ENCODE data around the gene BCAS3. TPM values are rescaled to one million over a fixed set of nuclear protein-coding genes. Genes with fewer than 3 reads are reported as not detected.

The BCAS3 gene
- total RNA-seq, 2 experiments from 2014 or later: 13.4 to 14.5 TPM

- BruUV-seq (replicated peaks): no TSS peak
- Histone ChIP-seq H2AFZ (ENCODE audit: low read length) (no peak overlapping the region), H3K4me3 (ENCODE audit: low read depth, low read length, poor library complexity, severe bottlenecking) (no peak overlapping the region), H3K4me2 (ENCODE audit: low read length) (no peak overlapping the region), H4K20me1 (ENCODE audit: insufficient read depth, low read length) (no peaks in the 10 kb centered on the region), H3K9me3 (ENCODE audit: low read length) (no peaks in the 10 kb centered on the region), H3K9me2 (ENCODE audit: insufficient read depth, low read length) (no peaks in the 10 kb centered on the region), H3K4me1 (ENCODE audit: insufficient read depth, low read length, poor library complexity, severe bottlenecking) (no peaks in the 10 kb centered on the region), H3K27ac (ENCODE audit: low read depth, low read length, poor library complexity, severe bottlenecking) (no peak overlapping the region), H3K36me3 (ENCODE audit: insufficient read depth, low read length) (no peaks in the 10 kb centered on the region), H3K79me2 (ENCODE audit: insufficient read depth, low read depth, low read length) (no peaks in the 10 kb centered on the region)
- ChIA-PET CTCF (ENCODE audit: unreplicated experiment) (no interaction called here), POLR2A (no interaction called here)
- TF ChIP-seq EZH2phosphoT487 (IDR thresholded peaks at IDR 0.05; ENCODE audit: borderline replicate concordance, low read depth, low read length): no peak
- intact Hi-C loops (cut with micrococcal nuclease; ENCODE audit: unreplicated experiment): no loop called here
- no peak for DNase-seq (ENCODE audit: low spot score)
These were observed 699.5 kb downstream of the BCAS3 start for GRCh38 chr17:61376931-61377838.

DNA sequence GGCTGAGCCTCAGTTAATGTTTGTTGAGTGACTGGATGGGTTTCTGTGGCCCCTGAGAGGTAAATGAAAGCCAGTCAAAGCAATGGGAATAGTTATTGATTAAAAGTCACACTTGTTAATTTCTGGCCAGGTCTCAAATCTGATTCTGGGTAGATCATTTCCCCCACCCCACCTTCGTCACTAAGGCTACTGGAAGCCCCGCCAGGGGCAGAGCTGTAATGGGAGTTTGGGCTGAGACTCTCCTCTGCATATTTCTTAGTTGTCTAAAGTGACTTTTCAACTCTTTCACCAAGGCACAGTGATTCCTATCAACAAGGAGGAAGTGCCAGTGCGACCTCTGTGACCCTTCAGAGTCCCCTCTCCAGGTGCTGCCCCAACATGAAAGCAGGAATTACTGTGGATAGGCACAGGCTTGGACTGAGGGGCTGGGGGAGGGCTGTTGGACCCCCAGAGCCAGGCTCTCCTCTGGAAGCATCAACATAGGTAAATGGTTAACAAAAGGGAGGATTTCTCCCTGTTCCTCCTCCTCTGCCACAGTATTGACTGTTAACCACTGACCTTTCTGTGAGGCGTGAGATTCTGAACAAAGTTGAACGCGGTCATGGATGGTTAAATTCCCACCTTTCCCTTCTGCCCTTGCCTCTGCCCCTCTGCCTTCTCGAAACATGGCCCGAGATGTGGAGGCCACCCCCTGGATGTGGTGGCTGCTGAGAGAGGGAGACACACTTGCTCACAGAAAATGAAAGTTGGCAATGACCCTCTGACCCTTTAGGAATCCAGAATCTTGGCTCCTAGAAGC lies 701.2 kb downstream of the BCAS3 start:
- ChIA-PET CTCF (ENCODE audit: unreplicated experiment) (no interaction called here), POLR2A (interaction anchor here (0.6 kb wide), 1 partner anchor 654 kb away, joined by 4 read pairs; no protein-coding TSS in a partner anchor)
- no peak overlapping the region for H2AFZ ChIP-seq (ENCODE audit: low read length)
- H4K20me1 ChIP-seq (ENCODE audit: insufficient read depth, low read length): no peaks in the 10 kb centered on the region
- no peaks in the 10 kb centered on the region for H3K9me3 ChIP-seq (ENCODE audit: low read length)
- no peak overlapping the region for H3K4me2 ChIP-seq (ENCODE audit: low read length)
- no peak for TF ChIP-seq CTCF (conservative IDR thresholded peaks at IDR 0.05; ENCODE audit: low read length)
- no peak for TF ChIP-seq EZH2phosphoT487 (IDR thresholded peaks at IDR 0.05; ENCODE audit: borderline replicate concordance, low read depth, low read length)
- no peak overlapping the region for H3K4me3 ChIP-seq (ENCODE audit: low read depth, low read length, poor library complexity, severe bottlenecking)
- no peaks in the 10 kb centered on the region for H3K4me1 ChIP-seq (ENCODE audit: insufficient read depth, low read length, poor library complexity, severe bottlenecking)
- DNase-seq (ENCODE audit: low spot score): no peak
- H3K27ac ChIP-seq (ENCODE audit: low read depth, low read length, poor library complexity, severe bottlenecking): no peak overlapping the region
- no peaks in the 10 kb centered on the region for H3K36me3 ChIP-seq (ENCODE audit: insufficient read depth, low read length)
- no TSS peak for BruUV-seq (replicated peaks)
- intact Hi-C loops (cut with micrococcal nuclease; ENCODE audit: unreplicated experiment): no loop called here
- H3K79me2 ChIP-seq (ENCODE audit: insufficient read depth, low read depth, low read length): no peaks in the 10 kb centered on the region
- no peaks in the 10 kb centered on the region for H3K9me2 ChIP-seq (ENCODE audit: insufficient read depth, low read length)

GRCh38 chr17:61379457-61380216 lies 702.0 kb downstream of the BCAS3 start:
- no peaks in the 10 kb centered on the region for H3K9me2 ChIP-seq (ENCODE audit: insufficient read depth, low read length)
- H3K27ac ChIP-seq (ENCODE audit: low read depth, low read length, poor library complexity, severe bottlenecking): no peak overlapping the region
- DNase-seq (ENCODE audit: low spot score): no peak
- H3K9me3 ChIP-seq (ENCODE audit: low read length): no peaks in the 10 kb centered on the region
- no peak overlapping the region for H3K4me2 ChIP-seq (ENCODE audit: low read length)
- POLR2A ChIA-PET: interaction anchor here (0.6 kb wide), 1 partner anchor 655 kb away, joined by 4 read pairs; no protein-coding TSS in a partner anchor
- no TSS peak for BruUV-seq (replicated peaks)
- no peak overlapping the region for H3K4me3 ChIP-seq (ENCODE audit: low read depth, low read length, poor library complexity, severe bottlenecking)
- CTCF ChIA-PET (ENCODE audit: unreplicated experiment): no interaction called here
- intact Hi-C loops (cut with micrococcal nuclease; ENCODE audit: unreplicated experiment): no loop called here
- H3K36me3 ChIP-seq (ENCODE audit: insufficient read depth, low read length): no peaks in the 10 kb centered on the region
- TF ChIP-seq EZH2phosphoT487 (IDR thresholded peaks at IDR 0.05; ENCODE audit: borderline replicate concordance, low read depth, low read length) (no peak), CTCF (conservative IDR thresholded peaks at IDR 0.05; ENCODE audit: low read length) (no peak)
- H3K79me2 ChIP-seq (ENCODE audit: insufficient read depth, low read depth, low read length): no peaks in the 10 kb centered on the region
- no peaks in the 10 kb centered on the region for H3K4me1 ChIP-seq (ENCODE audit: insufficient read depth, low read length, poor library complexity, severe bottlenecking)
- no peaks in the 10 kb centered on the region for H4K20me1 ChIP-seq (ENCODE audit: insufficient read depth, low read length)
- H2AFZ ChIP-seq (ENCODE audit: low read length): no peak overlapping the region
